Fibroblast of pulmonary artery (primary cell): ENCODE results near the gene HOXC11.

ENCODE experiments used
- DNase-seq: peaks from one replicate; pipeline ENCODE4 v3.0.0-alpha.2; 2010; ENCODE audit warnings: low read depth
- H3K4me3 ChIP-seq: replicated peaks from 2 replicates; pipeline ENCODE4 v1.5.1; 2011; ENCODE audit warnings: low read depth, mild to moderate bottlenecking, control low read depth, low read length, moderate library complexity
- CTCF ChIP-seq: IDR thresholded peaks from 2 replicates; pipeline ENCODE4 v1.5.1; 2011; ENCODE audit warnings: mild to moderate bottlenecking, control low read depth, low read length, inconsistent platforms; ENCODE audit errors: missing control alignments

Gene HOXC11

GRCh38 chr12:53944907-53945847, 27.7 kb upstream of the HOXC11 start:
- no peak overlapping the region for H3K4me3 ChIP-seq
- no peak for TF ChIP-seq CTCF
- DNase-seq, result no peak

- no peak overlapping the region for H3K4me3 ChIP-seq
- no peak for TF ChIP-seq CTCF
Observed at GRCh38 chr12:53947743-53948142, 25.2 kb upstream of the HOXC11 start.

GRCh38 chr12:53948650-53949593, 24.0 kb upstream of the HOXC11 start:
- DNase-seq, result no peak
- no peak for TF ChIP-seq CTCF

More at GRCh38 chr12:53947743-53948142, 25.2 kb upstream of the HOXC11 start:
- DNase-seq, result no peak

GRCh38 chr12:53949631-53950436, 23.1 kb upstream of the HOXC11 start:
- no peak for TF ChIP-seq CTCF
- H3K4me3 ChIP-seq, result no peak overlapping the region
- DNase-seq, result no peak

More at GRCh38 chr12:53948650-53949593, 24.0 kb upstream of the HOXC11 start:
- no peak overlapping the region for H3K4me3 ChIP-seq

- no peak overlapping the region for H3K4me3 ChIP-seq
- no peak for TF ChIP-seq CTCF
- DNase-seq, result no peak
Observed at GRCh38 chr12:53950437-53950773, 22.5 kb upstream of the HOXC11 start.
